ENCODE results near the gene LASP1NB.
"Not testable (repeated sequence)": the region's sequence is repeated elsewhere in the genome, so short reads cannot be mapped to it uniquely, and the experiment has no call there.

LASP1NB gene

GRCh38 chr17:38919316-38920078 is 5.9 kb upstream of the LASP1NB start:
- no peak for DNase-seq

- DNase-seq: no peak
Observed at GRCh38 chr17:38920374-38921291, 4.8 kb upstream of the LASP1NB start.

- no peak for DNase-seq
Observed at GRCh38 chr17:38921756-38922411, 3.5 kb upstream of the LASP1NB start.

GRCh38 chr17:38922538-38923297 is 2.7 kb upstream of the LASP1NB start:
- DNase-seq: no peak

GRCh38 chr17:38926293-38927070 is 1.1 kb downstream of the LASP1NB start:
- no peak for DNase-seq

- not testable (repeated sequence) for DNase-seq
Observed at GRCh38 chr17:38930782-38931181, 5.4 kb downstream of the LASP1NB start.

- DNase-seq: not testable (repeated sequence)
Observed at GRCh38 chr17:38933962-38934361, 8.5 kb downstream of the LASP1NB start.

GRCh38 chr17:38939987-38940386 is 14.6 kb downstream of the LASP1NB start:
- no peak for DNase-seq

GRCh38 chr17:38940404-38940803 is 15.0 kb downstream of the LASP1NB start:
- no peak for DNase-seq

GRCh38 chr17:38942696-38943334 is 17.4 kb downstream of the LASP1NB start:
- DNase-seq: no peak

- no peak for DNase-seq
Observed at GRCh38 chr17:38943607-38944006, 18.2 kb downstream of the LASP1NB start.

GRCh38 chr17:38947189-38947588 is 21.8 kb downstream of the LASP1NB start:
- no peak for DNase-seq

GRCh38 chr17:38953800-38954199 is 28.4 kb downstream of the LASP1NB start:
- DNase-seq: not testable (repeated sequence)

- DNase-seq: no peak
Observed at GRCh38 chr17:38958326-38958725, 32.9 kb downstream of the LASP1NB start.

- DNase-seq: no peak
Observed at GRCh38 chr17:38958756-38959155, 33.3 kb downstream of the LASP1NB start.

- DNase-seq: no peak
Observed at GRCh38 chr17:38959508-38959907, 34.1 kb downstream of the LASP1NB start.

- no peak for DNase-seq
Observed at GRCh38 chr17:38960402-38960801, 35.0 kb downstream of the LASP1NB start.

GRCh38 chr17:38961413-38961812 is 36.0 kb downstream of the LASP1NB start:
- no peak for DNase-seq

- DNase-seq: no peak
Observed at GRCh38 chr17:38967290-38967738, 41.9 kb downstream of the LASP1NB start, which contains the start of gene FBXO47. Gene FBXO47 (minus strand): TSS chr17:38967403. CDS start chr17:38963025, 4,378 bp downstream.

- no peak for DNase-seq
Observed at GRCh38 chr17:38969281-38969680, 43.9 kb downstream of the LASP1NB start.

GRCh38 chr17:38970128-38970527 is 44.7 kb downstream of the LASP1NB start:
- DNase-seq: no peak

Data from SHP77 treated with DMSO at 0.1 percent for 48 hours (cell line).